ENCODE data around the gene MROH2A.

Gene MROH2A

DNA sequence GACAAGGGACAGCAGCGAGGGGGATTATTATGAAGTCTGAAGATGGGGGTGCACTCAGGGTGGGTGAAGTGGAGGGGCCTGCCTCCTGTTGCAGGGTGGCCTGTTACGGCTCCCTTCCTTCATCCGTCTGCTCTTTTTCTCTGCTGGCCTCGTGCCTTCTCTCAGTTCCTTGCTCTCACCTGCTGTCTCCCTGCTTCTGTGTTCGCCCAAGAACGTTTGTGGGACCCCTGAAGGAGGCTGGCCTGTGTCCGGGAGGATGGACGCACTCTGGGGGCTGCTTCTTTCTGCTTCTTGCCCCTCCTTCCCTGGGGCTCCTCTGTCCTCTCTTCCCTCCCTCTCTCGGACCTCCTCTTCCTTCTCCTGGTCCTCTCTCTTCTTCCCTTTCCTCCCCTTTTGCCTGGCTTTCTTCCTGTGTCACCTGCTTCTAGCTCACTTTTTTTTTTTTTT is 13.8 kb downstream of the MROH2A start:
- Histone ChIP-seq H3F3A (ENCODE audit: control insufficient read depth, insufficient read depth) (no peaks in the 10 kb centered on the region), H4K20me1 (ENCODE audit: control insufficient read depth, insufficient read depth, low read depth, low read length) (no peaks in the 10 kb centered on the region), H3K79me2 (ENCODE audit: control insufficient read depth, low read length) (no peaks in the 10 kb centered on the region), H3K9me3 (ENCODE audit: control insufficient read depth, insufficient read depth, low read length) (no peaks in the 10 kb centered on the region), H3K9me2 (replicated peaks; ENCODE audit: control insufficient read depth, low read length) (no peaks in the 10 kb centered on the region), H3K4me1 (ENCODE audit: control insufficient read depth, low read length) (peaks cover 5% of the 10 kb centered on the region; the same call in 1 of the 2 replicates), H3K36me3 (ENCODE audit: control insufficient read depth, low read length) (no peaks in the 10 kb centered on the region), H3K27ac (ENCODE audit: low read depth, low read length) (no peak overlapping the region), H3K4me3 (ENCODE audit: low read length) (no peak overlapping the region), H3K27me3 (ENCODE audit: control insufficient read depth, low read length) (no peaks in the 10 kb centered on the region), H3K4me2 (ENCODE audit: low read length) (no peak overlapping the region)
- TF ChIP-seq, protein P1, sequence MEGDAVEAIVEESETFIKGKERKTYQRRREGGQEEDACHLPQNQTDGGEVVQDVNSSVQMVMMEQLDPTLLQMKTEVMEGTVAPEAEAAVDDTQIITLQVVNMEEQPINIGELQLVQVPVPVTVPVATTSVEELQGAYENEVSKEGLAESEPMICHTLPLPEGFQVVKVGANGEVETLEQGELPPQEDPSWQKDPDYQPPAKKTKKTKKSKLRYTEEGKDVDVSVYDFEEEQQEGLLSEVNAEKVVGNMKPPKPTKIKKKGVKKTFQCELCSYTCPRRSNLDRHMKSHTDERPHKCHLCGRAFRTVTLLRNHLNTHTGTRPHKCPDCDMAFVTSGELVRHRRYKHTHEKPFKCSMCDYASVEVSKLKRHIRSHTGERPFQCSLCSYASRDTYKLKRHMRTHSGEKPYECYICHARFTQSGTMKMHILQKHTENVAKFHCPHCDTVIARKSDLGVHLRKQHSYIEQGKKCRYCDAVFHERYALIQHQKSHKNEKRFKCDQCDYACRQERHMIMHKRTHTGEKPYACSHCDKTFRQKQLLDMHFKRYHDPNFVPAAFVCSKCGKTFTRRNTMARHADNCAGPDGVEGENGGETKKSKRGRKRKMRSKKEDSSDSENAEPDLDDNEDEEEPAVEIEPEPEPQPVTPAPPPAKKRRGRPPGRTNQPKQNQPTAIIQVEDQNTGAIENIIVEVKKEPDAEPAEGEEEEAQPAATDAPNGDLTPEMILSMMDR (IDR thresholded peaks at IDR 0.05; ENCODE audit: low read depth, low read length, poor library complexity, severe bottlenecking), result no peak
- no peak for TF ChIP-seq EZH2phosphoT487 (IDR thresholded peaks at IDR 0.05; ENCODE audit: borderline replicate concordance, low read length)

DNA sequence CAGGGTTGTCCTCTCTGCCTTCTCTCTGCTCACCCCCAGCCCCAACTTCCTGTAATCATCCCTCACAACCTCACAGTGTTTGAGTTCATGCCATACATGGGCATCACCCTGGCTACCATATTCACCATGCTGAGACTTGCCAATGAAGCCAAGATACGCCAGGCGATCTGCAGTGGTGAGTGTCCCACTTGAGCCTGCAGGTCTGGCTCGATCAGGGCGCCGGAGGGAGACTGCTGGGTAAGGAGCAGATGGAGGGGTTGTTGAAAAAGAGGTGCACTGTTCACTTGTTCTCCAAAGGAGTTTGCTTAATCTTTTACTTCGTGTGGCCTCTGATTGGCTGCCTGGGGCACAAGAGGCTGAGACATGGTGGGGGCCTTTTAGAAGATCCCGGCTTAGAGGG is 14.6 kb downstream of the MROH2A start:
- H3K9me3 ChIP-seq (ENCODE audit: control insufficient read depth, insufficient read depth, low read length), result no peaks in the 10 kb centered on the region
- H3K4me1 ChIP-seq (ENCODE audit: control insufficient read depth, low read length), result peaks cover 5% of the 10 kb centered on the region; the same call in 1 of the 2 replicates
- TF ChIP-seq, protein P1 (IDR thresholded peaks at IDR 0.05; ENCODE audit: low read depth, low read length, poor library complexity, severe bottlenecking), result no peak
- TF ChIP-seq EZH2phosphoT487 (IDR thresholded peaks at IDR 0.05; ENCODE audit: borderline replicate concordance, low read length), result no peak
- H3K4me3 ChIP-seq (ENCODE audit: low read length), result no peak overlapping the region
- H3K9me2 ChIP-seq (replicated peaks; ENCODE audit: control insufficient read depth, low read length), result no peaks in the 10 kb centered on the region
- H3K27ac ChIP-seq (ENCODE audit: low read depth, low read length), result no peak overlapping the region
- no peaks in the 10 kb centered on the region for H3F3A ChIP-seq (ENCODE audit: control insufficient read depth, insufficient read depth)
- H3K4me2 ChIP-seq (ENCODE audit: low read length), result no peak overlapping the region
- H3K27me3 ChIP-seq (ENCODE audit: control insufficient read depth, low read length), result no peaks in the 10 kb centered on the region
- no peaks in the 10 kb centered on the region for H4K20me1 ChIP-seq (ENCODE audit: control insufficient read depth, insufficient read depth, low read depth, low read length)
- no peaks in the 10 kb centered on the region for H3K36me3 ChIP-seq (ENCODE audit: control insufficient read depth, low read length)
- no peaks in the 10 kb centered on the region for H3K79me2 ChIP-seq (ENCODE audit: control insufficient read depth, low read length)

DNA sequence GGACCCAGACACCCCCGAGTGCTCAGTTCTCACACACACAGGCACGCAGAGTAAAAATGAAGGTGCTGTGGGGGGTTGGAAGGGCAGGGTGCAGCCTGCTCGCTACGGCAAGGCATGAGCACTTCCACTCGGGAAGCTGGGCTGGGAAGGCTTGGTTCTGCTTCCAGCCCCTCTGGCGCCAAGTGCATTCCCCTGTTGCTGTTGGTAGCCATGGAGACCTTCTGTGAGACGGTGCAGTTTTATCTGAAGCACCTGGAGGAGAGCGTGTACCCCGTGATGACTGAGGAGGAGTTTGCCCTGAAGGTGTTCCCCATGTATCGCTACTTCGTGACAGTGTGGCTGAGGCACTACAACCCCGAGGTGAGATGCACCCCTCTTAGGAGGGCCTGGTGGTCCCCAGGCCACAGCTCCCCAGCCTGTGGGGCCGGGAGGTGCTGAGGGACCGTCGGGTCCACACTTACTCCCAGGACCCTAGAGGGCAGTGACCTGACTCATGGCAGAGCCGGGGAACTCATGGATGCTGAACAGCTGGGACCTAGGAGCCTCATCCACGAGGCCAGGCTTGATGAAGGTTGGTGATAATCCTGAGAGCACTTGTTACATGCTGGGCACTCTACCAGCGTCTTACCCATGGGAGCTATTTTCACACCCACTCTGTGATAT is 15.5 kb downstream of the MROH2A start:
- H3K9me2 ChIP-seq (replicated peaks; ENCODE audit: control insufficient read depth, low read length), result no peaks in the 10 kb centered on the region
- H3K27me3 ChIP-seq (ENCODE audit: control insufficient read depth, low read length), result no peaks in the 10 kb centered on the region
- no peaks in the 10 kb centered on the region for H4K20me1 ChIP-seq (ENCODE audit: control insufficient read depth, insufficient read depth, low read depth, low read length)
- no peaks in the 10 kb centered on the region for H3K79me2 ChIP-seq (ENCODE audit: control insufficient read depth, low read length)
- no peak overlapping the region for H3K4me3 ChIP-seq (ENCODE audit: low read length)
- no peak for TF ChIP-seq EZH2phosphoT487 (IDR thresholded peaks at IDR 0.05; ENCODE audit: borderline replicate concordance, low read length)
- TF ChIP-seq, protein P1 (IDR thresholded peaks at IDR 0.05; ENCODE audit: low read depth, low read length, poor library complexity, severe bottlenecking), result no peak
- H3K27ac ChIP-seq (ENCODE audit: low read depth, low read length), result no peak overlapping the region
- no peaks in the 10 kb centered on the region for H3F3A ChIP-seq (ENCODE audit: control insufficient read depth, insufficient read depth)
- peaks cover 5% of the 10 kb centered on the region; the same call in 1 of the 2 replicates for H3K4me1 ChIP-seq (ENCODE audit: control insufficient read depth, low read length)
- H3K36me3 ChIP-seq (ENCODE audit: control insufficient read depth, low read length), result no peaks in the 10 kb centered on the region
- H3K4me2 ChIP-seq (ENCODE audit: low read length), result no peak overlapping the region
- H3K9me3 ChIP-seq (ENCODE audit: control insufficient read depth, insufficient read depth, low read length), result no peaks in the 10 kb centered on the region

All from DOHH2 (cell line).